NCI-H345 treated with DMSO at 0.1 percent for 48 hours (cell line): ENCODE measurements around the gene CDC42BPB.

Source experiments
- DNase-seq: peaks from one replicate; lab custom pipeline; 2025; ENCODE audit not compliant: unreplicated experiment; lab: John Stamatoyannopoulos, UW

Gene CDC42BPB

GRCh38 chr14:103074729-103075367, 17.5 kb upstream of the CDC42BPB start:
- no peak for DNase-seq

GRCh38 chr14:103073876-103074728, 16.8 kb upstream of the CDC42BPB start:
- no peak for DNase-seq

GRCh38 chr14:103073367-103073875, 16.1 kb upstream of the CDC42BPB start:
- no peak for DNase-seq

- no peak for DNase-seq
Measured at GRCh38 chr14:103072595-103073366, 15.4 kb upstream of the CDC42BPB start.

GRCh38 chr14:103071544-103072251, 14.3 kb upstream of the CDC42BPB start:
- DNase-seq, result no peak

- DNase-seq, result no peak
Measured at GRCh38 chr14:103070971-103071542, 13.7 kb upstream of the CDC42BPB start.

- DNase-seq, result no peak
Measured at GRCh38 chr14:103070263-103070885, 13.0 kb upstream of the CDC42BPB start.

- no peak for DNase-seq
Measured at GRCh38 chr14:103068351-103069073, 11.2 kb upstream of the CDC42BPB start.

GRCh38 chr14:103067231-103067954, 10.0 kb upstream of the CDC42BPB start:
- no peak for DNase-seq

- DNase-seq, result no peak
Measured at GRCh38 chr14:103066399-103066798, 9.1 kb upstream of the CDC42BPB start.

- no peak for DNase-seq
Measured at GRCh38 chr14:103065861-103066260, 8.5 kb upstream of the CDC42BPB start.

GRCh38 chr14:103064978-103065377, 7.6 kb upstream of the CDC42BPB start:
- no peak for DNase-seq

- DNase-seq, result no peak
Measured at GRCh38 chr14:103064436-103064835, 7.1 kb upstream of the CDC42BPB start.

GRCh38 chr14:103061482-103061976, 4.2 kb upstream of the CDC42BPB start:
- DNase-seq, result no peak

- no peak for DNase-seq
Measured at GRCh38 chr14:103059556-103059955, 2.2 kb upstream of the CDC42BPB start.

GRCh38 chr14:103058164-103059055, 1.1 kb upstream of the CDC42BPB start:
- DNase-seq, result no peak

- no peak for DNase-seq
Measured at GRCh38 chr14:103057028-103057371, 349 bp downstream of the CDC42BPB start.
